Measurements from ENCODE around the gene H2BW2. TPM values are rescaled to one million over a fixed set of nuclear protein-coding genes. Genes with fewer than 3 reads are reported as not detected.
"Not testable (repeated sequence)": the region's sequence is repeated elsewhere in the genome, so short reads cannot be mapped to it uniquely, and the experiment has no call there.

Gene H2BW2
- total RNA-seq, 5 donors from 2014 or later (not counting 1 experiment from before 2014, with no cell fraction given): not detected

- H3K36me3 ChIP-seq (ENCODE audit: control insufficient read depth in 2 of 2, extremely low read depth in 1 of 2, insufficient read depth in 1 of 2, low read length in 1 of 2); H3K4me3 ChIP-seq (ENCODE audit: control insufficient read depth in 1 of 2, extremely low read depth in 1 of 2, low read length in 1 of 2); H3K27ac Mint-ChIP-seq; H3K4me3 Mint-ChIP-seq; POLR2A ChIA-PET; H3K9me3 ChIP-seq; H3K4me1 Mint-ChIP-seq; H3K4me1 ChIP-seq (ENCODE audit: control insufficient read depth in 1 of 2, extremely low read depth in 1 of 2, insufficient read depth in 2 of 2, low read length in 2 of 2); H3K27me3 ChIP-seq (replicated peaks in 1 of 2; ENCODE audit: control insufficient read depth in 2 of 2, extremely low read depth in 1 of 2, insufficient read depth in 2 of 2, low read length in 1 of 2); H3K36me3 Mint-ChIP-seq; ATAC-seq (replicated peaks in 1 of 4); H3K9me3 Mint-ChIP-seq; H3K27me3 Mint-ChIP-seq; H3K27ac ChIP-seq (ENCODE audit: low read length); DNase-seq; CTCF ChIA-PET: not testable (repeated sequence)
- no CpG with 5 or more reads among the region's 6 CpGs for WGBS (ENCODE audit: insufficient coverage)
These were observed 38.1 kb downstream of the H2BW2 start for GRCh38 chrX:104077854-104078253.

GRCh38 chrX:104084063-104084462, 44.3 kb downstream of the H2BW2 start:
- WGBS (ENCODE audit: insufficient coverage): no CpG with 5 or more reads among the region's 4 CpGs
- POLR2A ChIA-PET: no interaction called here
- Mint-ChIP-seq H3K4me3 (no peak overlapping the region), H3K27me3 (peaks cover 9 to 11% of the 10 kb centered on the region in 2 donors), H3K4me1 (no peaks in the 10 kb centered on the region), H3K27ac (no peak overlapping the region), H3K9me3 (no peaks in the 10 kb centered on the region), H3K36me3 (no peaks in the 10 kb centered on the region)
- Histone ChIP-seq H3K27ac (ENCODE audit: low read length) (no peak overlapping the region), H3K4me1 (ENCODE audit: control insufficient read depth in 1 of 2, extremely low read depth in 1 of 2, insufficient read depth in 2 of 2, low read length in 2 of 2) (no peaks in the 10 kb centered on the region), H3K27me3 (replicated peaks in 1 of 2; ENCODE audit: control insufficient read depth in 2 of 2, extremely low read depth in 1 of 2, insufficient read depth in 2 of 2, low read length in 1 of 2) (peaks cover 0 to 18% of the 10 kb centered on the region in 2 experiments), H3K36me3 (ENCODE audit: control insufficient read depth in 2 of 2, extremely low read depth in 1 of 2, insufficient read depth in 1 of 2, low read length in 1 of 2) (no peaks in the 10 kb centered on the region), H3K4me3 (ENCODE audit: control insufficient read depth in 1 of 2, extremely low read depth in 1 of 2, low read length in 1 of 2) (no peak overlapping the region), H3K9me3 (no peaks in the 10 kb centered on the region)
- ATAC-seq (replicated peaks in 1 of 4): no peak
- CTCF ChIA-PET: no interaction called here
- no peak for DNase-seq

- H3K36me3 ChIP-seq (ENCODE audit: control insufficient read depth in 2 of 2, extremely low read depth in 1 of 2, insufficient read depth in 1 of 2, low read length in 1 of 2): no peaks in the 10 kb centered on the region
- H3K9me3 ChIP-seq: no peaks in the 10 kb centered on the region
- H3K27me3 Mint-ChIP-seq: peaks cover 9 to 11% of the 10 kb centered on the region in 2 donors
- POLR2A ChIA-PET: no interaction called here
- no peak overlapping the region for H3K27ac ChIP-seq (ENCODE audit: low read length)
- no peaks in the 10 kb centered on the region for H3K36me3 Mint-ChIP-seq
- no peak for DNase-seq
- CTCF ChIA-PET: no interaction called here
- peaks cover 0 to 18% of the 10 kb centered on the region in 2 experiments for H3K27me3 ChIP-seq (replicated peaks in 1 of 2; ENCODE audit: control insufficient read depth in 2 of 2, extremely low read depth in 1 of 2, insufficient read depth in 2 of 2, low read length in 1 of 2)
- ATAC-seq (replicated peaks in 1 of 4): no peak
- H3K4me3 ChIP-seq (ENCODE audit: control insufficient read depth in 1 of 2, extremely low read depth in 1 of 2, low read length in 1 of 2): no peak overlapping the region
- no peak overlapping the region for H3K4me3 Mint-ChIP-seq
- WGBS (ENCODE audit: insufficient coverage): 80% methylated on average over 1 of the region's 5 CpGs
- no peaks in the 10 kb centered on the region for H3K4me1 Mint-ChIP-seq
- H3K27ac Mint-ChIP-seq: no peak overlapping the region
- H3K4me1 ChIP-seq (ENCODE audit: control insufficient read depth in 1 of 2, extremely low read depth in 1 of 2, insufficient read depth in 2 of 2, low read length in 2 of 2): no peaks in the 10 kb centered on the region
- no peaks in the 10 kb centered on the region for H3K9me3 Mint-ChIP-seq
These were observed 45.0 kb downstream of the H2BW2 start for GRCh38 chrX:104084534-104085277.

GRCh38 chrX:104085477-104085876, 45.7 kb downstream of the H2BW2 start:
- POLR2A ChIA-PET: no interaction called here
- no peak overlapping the region for H3K27ac Mint-ChIP-seq
- ATAC-seq (replicated peaks in 1 of 4) (no peak), DNase-seq (no peak)
- Histone ChIP-seq H3K4me1 (ENCODE audit: control insufficient read depth in 1 of 2, extremely low read depth in 1 of 2, insufficient read depth in 2 of 2, low read length in 2 of 2) (no peaks in the 10 kb centered on the region), H3K9me3 (no peaks in the 10 kb centered on the region), H3K27me3 (replicated peaks in 1 of 2; ENCODE audit: control insufficient read depth in 2 of 2, extremely low read depth in 1 of 2, insufficient read depth in 2 of 2, low read length in 1 of 2) (peaks cover 0 to 18% of the 10 kb centered on the region in 2 experiments), H3K27ac (ENCODE audit: low read length) (no peak overlapping the region), H3K4me3 (ENCODE audit: control insufficient read depth in 1 of 2, extremely low read depth in 1 of 2, low read length in 1 of 2) (no peak overlapping the region), H3K36me3 (ENCODE audit: control insufficient read depth in 2 of 2, extremely low read depth in 1 of 2, insufficient read depth in 1 of 2, low read length in 1 of 2) (no peaks in the 10 kb centered on the region)
- H3K4me1 Mint-ChIP-seq: no peaks in the 10 kb centered on the region
- 73% methylated on average over 3 of the region's 7 CpGs for WGBS (ENCODE audit: insufficient coverage)
- peaks cover 9 to 11% of the 10 kb centered on the region in 2 donors for H3K27me3 Mint-ChIP-seq
- no peaks in the 10 kb centered on the region for H3K9me3 Mint-ChIP-seq
- no peak overlapping the region for H3K4me3 Mint-ChIP-seq
- H3K36me3 Mint-ChIP-seq: no peaks in the 10 kb centered on the region
- CTCF ChIA-PET: no interaction called here

GRCh38 chrX:104085919-104086318, 46.2 kb downstream of the H2BW2 start:
- Histone ChIP-seq H3K36me3 (ENCODE audit: control insufficient read depth in 2 of 2, extremely low read depth in 1 of 2, insufficient read depth in 1 of 2, low read length in 1 of 2) (no peaks in the 10 kb centered on the region), H3K4me1 (ENCODE audit: control insufficient read depth in 1 of 2, extremely low read depth in 1 of 2, insufficient read depth in 2 of 2, low read length in 2 of 2) (no peaks in the 10 kb centered on the region), H3K27me3 (replicated peaks in 1 of 2; ENCODE audit: control insufficient read depth in 2 of 2, extremely low read depth in 1 of 2, insufficient read depth in 2 of 2, low read length in 1 of 2) (peaks cover 0 to 18% of the 10 kb centered on the region in 2 experiments), H3K9me3 (no peaks in the 10 kb centered on the region), H3K4me3 (ENCODE audit: control insufficient read depth in 1 of 2, extremely low read depth in 1 of 2, low read length in 1 of 2) (no peak overlapping the region), H3K27ac (ENCODE audit: low read length) (no peak overlapping the region)
- H3K9me3 Mint-ChIP-seq: no peaks in the 10 kb centered on the region
- ChIA-PET CTCF (no interaction called here), POLR2A (no interaction called here)
- no peaks in the 10 kb centered on the region for H3K4me1 Mint-ChIP-seq
- no peak overlapping the region for H3K27ac Mint-ChIP-seq
- H3K4me3 Mint-ChIP-seq: no peak overlapping the region
- H3K36me3 Mint-ChIP-seq: no peaks in the 10 kb centered on the region
- WGBS (ENCODE audit: insufficient coverage): no CpG with 5 or more reads among the region's 7 CpGs
- peaks cover 9 to 12% of the 10 kb centered on the region in 2 donors for H3K27me3 Mint-ChIP-seq
- ATAC-seq (replicated peaks in 1 of 4): no peak
- no peak for DNase-seq

Other genes with a start within 250 kb of the H2BW2 start
- gene RAB9B, start 207.7 kb upstream of the H2BW2 start, total RNA-seq: under 1 TPM; 0.15 to 0.41 (median 0.20) TPM
- gene TMSB15B, start 77.3 kb upstream of the H2BW2 start, total RNA-seq: 1 to 10 TPM; 4.1 to 9.1 (median 5.0) TPM
- not detected for gene H2BW1, start 26.2 kb upstream of the H2BW2 start, total RNA-seq
- gene TMSB15C, start 36.3 kb downstream of the H2BW2 start, total RNA-seq: 1 to 10 TPM; 2.1 to 3.5 (median 2.7) TPM
- gene ZCCHC18, start 72.6 kb downstream of the H2BW2 start, total RNA-seq: 10 to 100 TPM in 3 of 5 donors, 1 to 10 TPM in 2; 2.7 to 18.4 (median 10.3) TPM
- 10 to 100 TPM; 10.1 to 20.2 (median 16.2) TPM for gene SLC25A53, start 117.1 kb downstream of the H2BW2 start, total RNA-seq
- 10 to 100 TPM; 15.3 to 17.2 (median 16.2) TPM for gene FAM199X, start 126.5 kb downstream of the H2BW2 start, total RNA-seq
- not detected for gene ESX1, start 215.0 kb downstream of the H2BW2 start, total RNA-seq

All from T-cell (primary cell).